Neural cell (in vitro differentiated cells): ENCODE results near the gene TEX38.

Experiments
- MXI1 ChIP-seq: fragments of 450-650 bp; conservative IDR thresholded peaks from 2 replicates; pipeline ENCODE4 v1.6.1; 2014; ENCODE audit warnings: antibody characterized with exemption, mild to moderate bottlenecking; ENCODE audit not compliant: poor library complexity, severe bottlenecking
- TAF1 ChIP-seq: IDR thresholded peaks from 2 replicates; pipeline ENCODE4 v1.6.1; 2012; ENCODE audit warnings: low read depth
- TF ChIP-seq, protein P1 (sequence below): fragments of 450-650 bp; IDR thresholded peaks from 2 replicates; pipeline ENCODE4 v1.5.1; 2014; ENCODE audit warnings: antibody characterized with exemption, mild to moderate bottlenecking, moderate library complexity; ENCODE audit not compliant: poor library complexity, severe bottlenecking

DNA sequence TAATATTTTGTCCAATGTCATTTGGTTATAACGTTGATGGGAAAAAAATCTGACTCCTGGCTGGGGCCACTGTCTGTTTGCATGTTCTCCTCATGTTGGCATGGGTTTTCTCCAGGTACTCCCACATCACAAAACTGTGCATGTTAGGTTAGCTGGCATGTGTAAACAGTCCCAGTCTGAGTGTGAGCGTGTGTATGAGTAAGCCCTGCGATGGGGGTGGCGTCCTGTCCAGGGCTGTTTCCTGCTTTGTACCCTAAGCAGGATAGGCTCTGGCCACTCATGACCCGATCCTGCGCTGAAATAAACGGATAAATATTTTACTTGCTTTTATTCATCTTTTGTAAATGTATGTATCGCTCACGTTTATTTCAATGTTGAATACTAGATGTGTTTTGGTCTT, 33.8 kb downstream of the TEX38 start:
- TF ChIP-seq, protein P1, sequence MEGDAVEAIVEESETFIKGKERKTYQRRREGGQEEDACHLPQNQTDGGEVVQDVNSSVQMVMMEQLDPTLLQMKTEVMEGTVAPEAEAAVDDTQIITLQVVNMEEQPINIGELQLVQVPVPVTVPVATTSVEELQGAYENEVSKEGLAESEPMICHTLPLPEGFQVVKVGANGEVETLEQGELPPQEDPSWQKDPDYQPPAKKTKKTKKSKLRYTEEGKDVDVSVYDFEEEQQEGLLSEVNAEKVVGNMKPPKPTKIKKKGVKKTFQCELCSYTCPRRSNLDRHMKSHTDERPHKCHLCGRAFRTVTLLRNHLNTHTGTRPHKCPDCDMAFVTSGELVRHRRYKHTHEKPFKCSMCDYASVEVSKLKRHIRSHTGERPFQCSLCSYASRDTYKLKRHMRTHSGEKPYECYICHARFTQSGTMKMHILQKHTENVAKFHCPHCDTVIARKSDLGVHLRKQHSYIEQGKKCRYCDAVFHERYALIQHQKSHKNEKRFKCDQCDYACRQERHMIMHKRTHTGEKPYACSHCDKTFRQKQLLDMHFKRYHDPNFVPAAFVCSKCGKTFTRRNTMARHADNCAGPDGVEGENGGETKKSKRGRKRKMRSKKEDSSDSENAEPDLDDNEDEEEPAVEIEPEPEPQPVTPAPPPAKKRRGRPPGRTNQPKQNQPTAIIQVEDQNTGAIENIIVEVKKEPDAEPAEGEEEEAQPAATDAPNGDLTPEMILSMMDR: no peak
- TF ChIP-seq MXI1: no peak
- TF ChIP-seq TAF1: no peak
